Mucosa of rectum (tissue), 2 donors: ENCODE results near the gene NATD1.

Source experiments
- H3K27ac ChIP-seq, 2 donors: one replicate each; pipeline ENCODE4 v1.7.0; 2013; ENCODE audit warnings: inconsistent platforms in 2 of 2, low read depth in 2 of 2, low read length in 2 of 2
- H3K27me3 ChIP-seq, 2 donors: one replicate each; pipeline ENCODE4 v1.7.0; 2013; ENCODE audit warnings: low read length in 2 of 2; ENCODE audit not compliant: control insufficient read depth in 2 of 2, insufficient read depth in 2 of 2
- H3K36me3 ChIP-seq, 2 donors: one replicate each; pipeline ENCODE4 v1.7.0; 2013; ENCODE audit warnings: low read length in 2 of 2; ENCODE audit not compliant: control insufficient read depth in 2 of 2, insufficient read depth in 2 of 2
- H3K4me1 ChIP-seq, 2 donors: one replicate each; pipeline ENCODE4 v1.7.0; 2013; ENCODE audit warnings: low read length in 2 of 2, mild to moderate bottlenecking in 1 of 2; ENCODE audit not compliant: control insufficient read depth in 2 of 2, insufficient read depth in 2 of 2
- H3K4me3 ChIP-seq, 2 donors: one replicate each; pipeline ENCODE4 v1.7.0; 2013; ENCODE audit warnings: low read length in 2 of 2
- H3K9ac ChIP-seq, 2 donors: one replicate each; pipeline ENCODE4 v1.7.0; 2013; ENCODE audit warnings: low read length in 2 of 2, low read depth in 1 of 2, mild to moderate bottlenecking in 1 of 2
- H3K9me3 ChIP-seq, 2 donors: one replicate each; pipeline ENCODE4 v1.7.0; 2013; ENCODE audit warnings: low read length in 2 of 2; ENCODE audit not compliant: control insufficient read depth in 2 of 2
- donor health status: healthy.
- donor health status: Normal muscosa, but diverticular disease.

NATD1 gene

GRCh38 chr17:21243516-21244303, 9.5 kb downstream of the NATD1 start:
- Histone ChIP-seq H3K9ac (no peak overlapping the region), H3K4me1 (no peaks in the 10 kb centered on the region), H3K27me3 (no peaks in the 10 kb centered on the region), H3K27ac (no peak overlapping the region), H3K9me3 (no peaks in the 10 kb centered on the region), H3K4me3 (no peak overlapping the region), H3K36me3 (no peaks in the 10 kb centered on the region)

- Histone ChIP-seq H3K4me1 (no peaks in the 10 kb centered on the region), H3K9ac (no peak overlapping the region), H3K27ac (no peak overlapping the region), H3K27me3 (no peaks in the 10 kb centered on the region), H3K9me3 (no peaks in the 10 kb centered on the region), H3K4me3 (no peak overlapping the region), H3K36me3 (no peaks in the 10 kb centered on the region)
Observed at GRCh38 chr17:21242780-21243515, 10.3 kb downstream of the NATD1 start.

- Histone ChIP-seq H3K27me3 (no peaks in the 10 kb centered on the region), H3K27ac (no peak overlapping the region), H3K36me3 (no peaks in the 10 kb centered on the region), H3K9ac (no peak overlapping the region), H3K4me1 (no peaks in the 10 kb centered on the region), H3K4me3 (no peak overlapping the region), H3K9me3 (no peaks in the 10 kb centered on the region)
Observed at GRCh38 chr17:21242026-21242697, 11.0 kb downstream of the NATD1 start.

- Histone ChIP-seq H3K4me3 (no peak overlapping the region), H3K9me3 (no peaks in the 10 kb centered on the region), H3K27me3 (no peaks in the 10 kb centered on the region), H3K36me3 (no peaks in the 10 kb centered on the region), H3K9ac (no peak overlapping the region), H3K27ac (no peak overlapping the region), H3K4me1 (no peaks in the 10 kb centered on the region)
Observed at GRCh38 chr17:21241564-21241963, 11.6 kb downstream of the NATD1 start.

GRCh38 chr17:21240369-21241055, 12.7 kb downstream of the NATD1 start:
- Histone ChIP-seq H3K27ac (no peak overlapping the region), H3K36me3 (no peaks in the 10 kb centered on the region)

GRCh38 chr17:21239680-21240368, 13.4 kb downstream of the NATD1 start:
- Histone ChIP-seq H3K27me3 (no peaks in the 10 kb centered on the region), H3K4me3 (no peak overlapping the region), H3K36me3 (no peaks in the 10 kb centered on the region), H3K4me1 (no peaks in the 10 kb centered on the region), H3K9me3 (no peaks in the 10 kb centered on the region), H3K9ac (no peak overlapping the region), H3K27ac (no peak overlapping the region)

More at GRCh38 chr17:21240369-21241055, 12.7 kb downstream of the NATD1 start:
- Histone ChIP-seq H3K4me3 (no peak overlapping the region), H3K27me3 (no peaks in the 10 kb centered on the region), H3K9ac (no peak overlapping the region), H3K4me1 (no peaks in the 10 kb centered on the region), H3K9me3 (no peaks in the 10 kb centered on the region)

GRCh38 chr17:21235921-21236320, 17.3 kb downstream of the NATD1 start:
- Histone ChIP-seq H3K27ac (no peak overlapping the region), H3K27me3 (no peaks in the 10 kb centered on the region), H3K9ac (no peak overlapping the region), H3K36me3 (no peaks in the 10 kb centered on the region), H3K4me1 (no peaks in the 10 kb centered on the region), H3K9me3 (no peaks in the 10 kb centered on the region), H3K4me3 (no peak overlapping the region)

- Histone ChIP-seq H3K4me3 (no peak overlapping the region), H3K9me3 (no peaks in the 10 kb centered on the region), H3K4me1 (no peaks in the 10 kb centered on the region), H3K36me3 (no peaks in the 10 kb centered on the region), H3K27ac (no peak overlapping the region), H3K27me3 (no peaks in the 10 kb centered on the region), H3K9ac (no peak overlapping the region)
Observed at GRCh38 chr17:21233581-21234347, 19.4 kb downstream of the NATD1 start.
